GM12875 (cell line): Measurements from ENCODE around the gene TET2.

Experiments
- H3K4me3 ChIP-seq: one replicate; pipeline ENCODE4 v1.5.1; 2011; ENCODE audit warnings: low read depth, low read length, control low read depth
- CTCF ChIP-seq: IDR thresholded peaks from 2 replicates; pipeline ENCODE4 v1.5.1; 2011; ENCODE audit warnings: low read depth, mild to moderate bottlenecking, control low read depth, inconsistent platforms, low read length, moderate library complexity, borderline replicate concordance; ENCODE audit not compliant: insufficient read depth

The TET2 gene

GRCh38 chr4:105116616-105117319 is 29.9 kb upstream of the TET2 start:
- TF ChIP-seq CTCF: no peak

GRCh38 chr4:105119356-105119755 is 27.3 kb upstream of the TET2 start:
- no peak overlapping the region for H3K4me3 ChIP-seq
- no peak for TF ChIP-seq CTCF

More at GRCh38 chr4:105116616-105117319, 29.9 kb upstream of the TET2 start:
- no peak overlapping the region for H3K4me3 ChIP-seq

DNA sequence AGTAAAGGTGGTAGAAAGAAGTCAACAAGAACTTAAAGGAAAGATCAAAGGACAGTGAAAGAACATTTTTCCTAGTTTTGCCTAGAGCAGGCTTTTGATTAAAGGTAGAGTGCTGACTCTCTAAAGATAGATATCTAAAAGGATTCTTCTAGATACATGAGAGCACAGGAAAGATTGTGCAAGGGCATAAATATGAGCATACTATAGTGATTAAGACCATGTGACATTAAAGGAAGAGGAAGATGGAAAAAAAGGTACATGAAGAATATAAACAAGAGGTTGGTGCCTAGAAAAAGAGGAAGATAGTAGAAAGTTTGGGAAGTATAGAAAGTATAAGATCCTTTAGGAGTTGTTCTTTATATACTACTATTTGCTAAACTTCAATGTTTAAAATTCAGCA is 26.1 kb upstream of the TET2 start:
- no peak for TF ChIP-seq CTCF

GRCh38 chr4:105122350-105122749 is 24.3 kb upstream of the TET2 start:
- TF ChIP-seq CTCF: no peak
- no peak overlapping the region for H3K4me3 ChIP-seq

More for the DNA sequence above, 26.1 kb upstream of the TET2 start:
- H3K4me3 ChIP-seq: no peak overlapping the region

GRCh38 chr4:105126311-105127169 is 20.1 kb upstream of the TET2 start:
- no peak overlapping the region for H3K4me3 ChIP-seq
- no peak for TF ChIP-seq CTCF

DNA sequence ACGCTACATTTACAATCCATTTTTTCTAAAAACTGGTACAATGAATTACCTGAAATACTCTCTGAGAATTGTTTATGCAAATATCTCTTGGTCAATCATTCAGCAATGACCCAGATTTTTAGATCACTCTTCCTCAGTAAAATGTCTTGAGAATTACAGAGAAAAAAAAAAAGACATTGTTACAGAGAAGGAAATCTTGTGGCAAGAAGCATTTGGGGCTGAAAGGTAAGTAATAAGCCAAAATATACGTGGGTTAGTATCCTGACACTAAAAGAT is 19.6 kb upstream of the TET2 start:
- TF ChIP-seq CTCF: no peak
- H3K4me3 ChIP-seq: no peak overlapping the region

DNA sequence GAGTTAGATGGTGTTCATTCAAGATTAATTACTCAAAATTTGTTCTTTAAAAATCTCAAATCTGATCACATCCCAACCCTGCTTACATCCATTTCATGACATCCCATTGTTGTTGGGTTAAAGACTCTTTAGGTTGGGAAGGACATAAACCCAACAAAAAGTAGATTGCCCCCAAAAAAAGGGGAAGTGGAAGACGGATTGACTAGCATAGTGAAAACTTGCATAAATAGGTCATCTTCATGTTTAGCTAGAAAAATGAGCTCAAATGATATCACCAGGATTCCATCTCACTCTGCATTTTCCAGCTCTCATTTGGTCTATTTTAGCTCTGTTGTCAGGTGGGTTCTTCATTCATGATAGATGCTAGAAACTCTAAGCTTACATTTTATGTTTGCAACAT is 18.5 kb upstream of the TET2 start:
- H3K4me3 ChIP-seq: no peak overlapping the region
- TF ChIP-seq CTCF: no peak
